Measurements from ENCODE around the gene VDR.

The VDR gene

GRCh38 chr12:47931187-47931586, 26.4 kb upstream of the VDR start:
- Histone ChIP-seq H3K27ac (ENCODE audit: low read depth, low read length) (no peak overlapping the region), H3K4me1 (ENCODE audit: control insufficient read depth in 1 of 2, insufficient read depth in 2 of 2, low read length in 2 of 2) (peaks cover 22 to 25% of the 10 kb centered on the region in 2 donors), H3K4me3 (ENCODE audit: low read depth in 1 of 2, low read length in 2 of 2) (no peak overlapping the region), H3K9me3 (ENCODE audit: control insufficient read depth in 1 of 2, low read length in 2 of 2) (no peaks in the 10 kb centered on the region), H3K9ac (ENCODE audit: low read depth in 1 of 2, low read length in 2 of 2) (no peak overlapping the region), H3K27me3 (ENCODE audit: control insufficient read depth in 1 of 2, insufficient read depth in 2 of 2, low read length in 2 of 2) (no peaks in the 10 kb centered on the region), H3K36me3 (ENCODE audit: control insufficient read depth in 1 of 2, insufficient read depth in 2 of 2, low read length in 2 of 2) (no peaks in the 10 kb centered on the region)

- H3K9ac ChIP-seq (ENCODE audit: low read depth in 1 of 2, low read length in 2 of 2), result no peak overlapping the region
- H3K9me3 ChIP-seq (ENCODE audit: control insufficient read depth in 1 of 2, low read length in 2 of 2), result no peaks in the 10 kb centered on the region
- H3K27me3 ChIP-seq (ENCODE audit: control insufficient read depth in 1 of 2, insufficient read depth in 2 of 2, low read length in 2 of 2), result peaks cover 0 to under 1% of the 10 kb centered on the region in 2 donors
- H3K4me3 ChIP-seq (ENCODE audit: low read depth in 1 of 2, low read length in 2 of 2), result no peak overlapping the region
- peaks cover 21 to 27% of the 10 kb centered on the region in 2 donors for H3K4me1 ChIP-seq (ENCODE audit: control insufficient read depth in 1 of 2, insufficient read depth in 2 of 2, low read length in 2 of 2)
- no peak overlapping the region for H3K27ac ChIP-seq (ENCODE audit: low read depth, low read length)
- H3K36me3 ChIP-seq (ENCODE audit: control insufficient read depth in 1 of 2, insufficient read depth in 2 of 2, low read length in 2 of 2), result no peaks in the 10 kb centered on the region
Measured at GRCh38 chr12:47930634-47931033, 25.8 kb upstream of the VDR start.

- Histone ChIP-seq H3K4me3 (ENCODE audit: low read depth in 1 of 2, low read length in 2 of 2) (no peak overlapping the region), H3K27ac (ENCODE audit: low read depth, low read length) (no peak overlapping the region), H3K9ac (ENCODE audit: low read depth in 1 of 2, low read length in 2 of 2) (no peak overlapping the region), H3K9me3 (ENCODE audit: control insufficient read depth in 1 of 2, low read length in 2 of 2) (no peaks in the 10 kb centered on the region), H3K4me1 (ENCODE audit: control insufficient read depth in 1 of 2, insufficient read depth in 2 of 2, low read length in 2 of 2) (peaks cover 11 to 20% of the 10 kb centered on the region in 2 donors), H3K27me3 (ENCODE audit: control insufficient read depth in 1 of 2, insufficient read depth in 2 of 2, low read length in 2 of 2) (peaks cover 0 to 3% of the 10 kb centered on the region in 2 donors), H3K36me3 (ENCODE audit: control insufficient read depth in 1 of 2, insufficient read depth in 2 of 2, low read length in 2 of 2) (no peaks in the 10 kb centered on the region)
Measured at GRCh38 chr12:47927346-47927745, 22.6 kb upstream of the VDR start.

- H3K9me3 ChIP-seq (ENCODE audit: control insufficient read depth in 1 of 2, low read length in 2 of 2), result no peaks in the 10 kb centered on the region
- peaks cover 0 to 3% of the 10 kb centered on the region in 2 donors for H3K27me3 ChIP-seq (ENCODE audit: control insufficient read depth in 1 of 2, insufficient read depth in 2 of 2, low read length in 2 of 2)
- peaks cover 3 to 12% of the 10 kb centered on the region in 2 donors for H3K4me1 ChIP-seq (ENCODE audit: control insufficient read depth in 1 of 2, insufficient read depth in 2 of 2, low read length in 2 of 2)
- no peak overlapping the region for H3K9ac ChIP-seq (ENCODE audit: low read depth in 1 of 2, low read length in 2 of 2)
- no peak overlapping the region for H3K27ac ChIP-seq (ENCODE audit: low read depth, low read length)
- no peaks in the 10 kb centered on the region for H3K36me3 ChIP-seq (ENCODE audit: control insufficient read depth in 1 of 2, insufficient read depth in 2 of 2, low read length in 2 of 2)
- H3K4me3 ChIP-seq (ENCODE audit: low read depth in 1 of 2, low read length in 2 of 2), result no peak overlapping the region
Measured at GRCh38 chr12:47921907-47922306, 17.1 kb upstream of the VDR start.

GRCh38 chr12:47920913-47921312, 16.1 kb upstream of the VDR start:
- no peak overlapping the region for H3K9ac ChIP-seq (ENCODE audit: low read depth in 1 of 2, low read length in 2 of 2)
- H3K4me1 ChIP-seq (ENCODE audit: control insufficient read depth in 1 of 2, insufficient read depth in 2 of 2, low read length in 2 of 2), result peaks cover 0 to 4% of the 10 kb centered on the region in 2 donors
- no peaks in the 10 kb centered on the region for H3K9me3 ChIP-seq (ENCODE audit: control insufficient read depth in 1 of 2, low read length in 2 of 2)
- H3K36me3 ChIP-seq (ENCODE audit: control insufficient read depth in 1 of 2, insufficient read depth in 2 of 2, low read length in 2 of 2), result no peaks in the 10 kb centered on the region
- peaks cover 0 to 3% of the 10 kb centered on the region in 2 donors for H3K27me3 ChIP-seq (ENCODE audit: control insufficient read depth in 1 of 2, insufficient read depth in 2 of 2, low read length in 2 of 2)
- no peak overlapping the region for H3K27ac ChIP-seq (ENCODE audit: low read depth, low read length)
- H3K4me3 ChIP-seq (ENCODE audit: low read depth in 1 of 2, low read length in 2 of 2), result no peak overlapping the region

- Histone ChIP-seq H3K36me3 (ENCODE audit: control insufficient read depth in 1 of 2, insufficient read depth in 2 of 2, low read length in 2 of 2) (no peaks in the 10 kb centered on the region), H3K27ac (ENCODE audit: low read depth, low read length) (no peak overlapping the region)
Measured at GRCh38 chr12:47913081-47913480, 8.3 kb upstream of the VDR start.

GRCh38 chr12:47912556-47912955, 7.8 kb upstream of the VDR start:
- Histone ChIP-seq H3K9ac (ENCODE audit: low read depth in 1 of 2, low read length in 2 of 2) (no peak overlapping the region), H3K9me3 (ENCODE audit: control insufficient read depth in 1 of 2, low read length in 2 of 2) (no peaks in the 10 kb centered on the region), H3K27me3 (ENCODE audit: control insufficient read depth in 1 of 2, insufficient read depth in 2 of 2, low read length in 2 of 2) (no peaks in the 10 kb centered on the region), H3K27ac (ENCODE audit: low read depth, low read length) (no peak overlapping the region), H3K4me3 (ENCODE audit: low read depth in 1 of 2, low read length in 2 of 2) (peak overlapping the region; percentile 27 to 48), H3K36me3 (ENCODE audit: control insufficient read depth in 1 of 2, insufficient read depth in 2 of 2, low read length in 2 of 2) (no peaks in the 10 kb centered on the region), H3K4me1 (ENCODE audit: control insufficient read depth in 1 of 2, insufficient read depth in 2 of 2, low read length in 2 of 2) (peaks cover 21 to 36% of the 10 kb centered on the region in 2 donors)

More at GRCh38 chr12:47913081-47913480, 8.3 kb upstream of the VDR start:
- no peaks in the 10 kb centered on the region for H3K27me3 ChIP-seq (ENCODE audit: control insufficient read depth in 1 of 2, insufficient read depth in 2 of 2, low read length in 2 of 2)
- peak overlapping the region in 1 of 2 donors; percentile 43 for H3K9ac ChIP-seq (ENCODE audit: low read depth in 1 of 2, low read length in 2 of 2)
- no peaks in the 10 kb centered on the region for H3K9me3 ChIP-seq (ENCODE audit: control insufficient read depth in 1 of 2, low read length in 2 of 2)
- peaks cover 18 to 30% of the 10 kb centered on the region in 2 donors for H3K4me1 ChIP-seq (ENCODE audit: control insufficient read depth in 1 of 2, insufficient read depth in 2 of 2, low read length in 2 of 2)
- H3K4me3 ChIP-seq (ENCODE audit: low read depth in 1 of 2, low read length in 2 of 2), result peak overlapping the region in 1 of 2 donors; percentile 17

GRCh38 chr12:47910981-47911380, 6.2 kb upstream of the VDR start:
- no peak overlapping the region for H3K4me3 ChIP-seq (ENCODE audit: low read depth in 1 of 2, low read length in 2 of 2)
- peaks cover 21 to 51% of the 10 kb centered on the region in 2 donors for H3K4me1 ChIP-seq (ENCODE audit: control insufficient read depth in 1 of 2, insufficient read depth in 2 of 2, low read length in 2 of 2)
- no peaks in the 10 kb centered on the region for H3K36me3 ChIP-seq (ENCODE audit: control insufficient read depth in 1 of 2, insufficient read depth in 2 of 2, low read length in 2 of 2)
- H3K27me3 ChIP-seq (ENCODE audit: control insufficient read depth in 1 of 2, insufficient read depth in 2 of 2, low read length in 2 of 2), result no peaks in the 10 kb centered on the region
- no peak overlapping the region for H3K27ac ChIP-seq (ENCODE audit: low read depth, low read length)
- no peak overlapping the region for H3K9ac ChIP-seq (ENCODE audit: low read depth in 1 of 2, low read length in 2 of 2)
- H3K9me3 ChIP-seq (ENCODE audit: control insufficient read depth in 1 of 2, low read length in 2 of 2), result no peaks in the 10 kb centered on the region

- H3K4me3 ChIP-seq (ENCODE audit: low read depth in 1 of 2, low read length in 2 of 2), result no peak overlapping the region
- no peaks in the 10 kb centered on the region for H3K27me3 ChIP-seq (ENCODE audit: control insufficient read depth in 1 of 2, insufficient read depth in 2 of 2, low read length in 2 of 2)
- no peak overlapping the region for H3K27ac ChIP-seq (ENCODE audit: low read depth, low read length)
- H3K36me3 ChIP-seq (ENCODE audit: control insufficient read depth in 1 of 2, insufficient read depth in 2 of 2, low read length in 2 of 2), result no peaks in the 10 kb centered on the region
- H3K9me3 ChIP-seq (ENCODE audit: control insufficient read depth in 1 of 2, low read length in 2 of 2), result no peaks in the 10 kb centered on the region
- no peak overlapping the region for H3K9ac ChIP-seq (ENCODE audit: low read depth in 1 of 2, low read length in 2 of 2)
- peaks cover 21 to 52% of the 10 kb centered on the region in 2 donors for H3K4me1 ChIP-seq (ENCODE audit: control insufficient read depth in 1 of 2, insufficient read depth in 2 of 2, low read length in 2 of 2)
Measured at GRCh38 chr12:47910486-47910885, 5.7 kb upstream of the VDR start.

GRCh38 chr12:47909839-47910465, 5.2 kb upstream of the VDR start:
- H3K27me3 ChIP-seq (ENCODE audit: control insufficient read depth in 1 of 2, insufficient read depth in 2 of 2, low read length in 2 of 2), result no peaks in the 10 kb centered on the region
- peaks cover 25 to 52% of the 10 kb centered on the region in 2 donors for H3K4me1 ChIP-seq (ENCODE audit: control insufficient read depth in 1 of 2, insufficient read depth in 2 of 2, low read length in 2 of 2)
- no peaks in the 10 kb centered on the region for H3K9me3 ChIP-seq (ENCODE audit: control insufficient read depth in 1 of 2, low read length in 2 of 2)
- no peak overlapping the region for H3K4me3 ChIP-seq (ENCODE audit: low read depth in 1 of 2, low read length in 2 of 2)
- no peak overlapping the region for H3K27ac ChIP-seq (ENCODE audit: low read depth, low read length)
- H3K9ac ChIP-seq (ENCODE audit: low read depth in 1 of 2, low read length in 2 of 2), result no peak overlapping the region
- H3K36me3 ChIP-seq (ENCODE audit: control insufficient read depth in 1 of 2, insufficient read depth in 2 of 2, low read length in 2 of 2), result no peaks in the 10 kb centered on the region
